HepG2 (cell line): ENCODE measurements around the gene GNA12. TPM values are rescaled to one million over a fixed set of nuclear protein-coding genes. Genes with fewer than 3 reads are reported as not detected.

ENCODE experiments used
- ATM ChIP-seq: fragments of 450-650 bp; IDR thresholded peaks from 2 replicates; pipeline ENCODE4 v1.7.1; 2017; ENCODE audit warnings: mild to moderate bottlenecking, borderline replicate concordance
- CHCHD3 ChIP-seq: sonication (generic); formaldehyde crosslinking; IDR thresholded peaks from 2 replicates; pipeline ENCODE4 v1.8.0; 2022; ENCODE audit warnings: mild to moderate bottlenecking, missing genetic modification reagents, moderate library complexity
- DBP ChIP-seq: sonication (generic); formaldehyde crosslinking; IDR thresholded peaks from 2 replicates; pipeline ENCODE4 v1.4.0; 2020; ENCODE audit warnings: missing genetic modification reagents; ENCODE audit errors: not compliant biosample characterization
- POLR2G ChIP-seq: fragments of 200-400 bp; formaldehyde crosslinking; IDR thresholded peaks from 2 replicates; pipeline ENCODE4 v1.6.1; 2018; ENCODE audit warnings: mild to moderate bottlenecking, low read depth, low read length, moderate library complexity
- SKIL ChIP-seq: sonication (generic); formaldehyde crosslinking; IDR thresholded peaks from 2 replicates; pipeline ENCODE4 v1.8.0; 2022; ENCODE audit warnings: missing genetic modification reagents, mild to moderate bottlenecking, moderate library complexity, borderline replicate concordance
- XRCC5 ChIP-seq: fragments of 200-400 bp; formaldehyde crosslinking; optimal IDR thresholded peaks from 2 replicates; pipeline ENCODE3; 2017; ENCODE audit warnings: mild to moderate bottlenecking, low read length
- ZBTB21 ChIP-seq: sonication (generic); formaldehyde crosslinking; IDR thresholded peaks from 2 replicates; pipeline ENCODE4 v1.4.0; 2020; ENCODE audit warnings: missing genetic modification reagents
- ZNF260 ChIP-seq: sonication (generic); formaldehyde crosslinking; IDR thresholded peaks from 2 replicates; pipeline ENCODE4 v1.4.0; 2020; ENCODE audit warnings: missing genetic modification reagents, low read depth, mild to moderate bottlenecking, borderline replicate concordance
- ZNF296 ChIP-seq: sonication (generic); formaldehyde crosslinking; conservative IDR thresholded peaks from 2 replicates; pipeline ENCODE4 v1.5.0; 2020; ENCODE audit warnings: mild to moderate bottlenecking, missing genetic modification reagents
- ZNF407 ChIP-seq: sonication (generic); formaldehyde crosslinking; IDR thresholded peaks from one replicate; pipeline ENCODE4 v1.5.1; 2020; ENCODE audit warnings: mild to moderate bottlenecking, missing genetic modification reagents; ENCODE audit errors: not compliant biosample characterization
- ZNF558 ChIP-seq: sonication (generic); formaldehyde crosslinking; IDR thresholded peaks from 2 replicates; pipeline ENCODE4 v1.9.0; 2022; ENCODE audit warnings: mild to moderate bottlenecking, missing genetic modification reagents, borderline replicate concordance
- polyA plus RNA-seq, 8 experiments: library from polyadenylated mRNA; depleted of rRNA in 3 of 8; stranded (reverse) in 7 of 8; unstranded in 1 of 8; fragments of >200 nt; fragmentation: Illumina TruSeq in 4 of 8; extraction: Trizol in 4 of 8; gene quantifications; 2 replicates each; pipeline versions ENCODE4 v1.2.1 to v1.2.3, GENCODE V29; 2011 to 2016; ENCODE audit warnings: low read depth in 4 of 8, missing spikeins in 1 of 8, mixed read lengths in 1 of 8; ENCODE audit not compliant: insufficient read depth in 1 of 8
- total RNA-seq, 5 experiments: library from RNA; depleted of rRNA; stranded (reverse); fragments of >200 nt; fragmentation: Illumina TruSeq; extraction: Trizol; gene quantifications; 2 replicates each; pipeline ENCODE4 v1.2.3, GENCODE V29; 2016; ENCODE audit warnings: low read depth in 1 of 5
- TF ChIP-seq, protein P1 (sequence below): IDR thresholded peaks from 2 replicates; pipeline ENCODE4 v1.6.1; 2016; ENCODE audit warnings: low read depth
- TF ChIP-seq, protein P2 (sequence below): sonication (generic); formaldehyde crosslinking; IDR thresholded peaks from 2 replicates; pipeline ENCODE4 v1.4.0; 2020; ENCODE audit warnings: mild to moderate bottlenecking, missing genetic modification reagents

Gene GNA12
- total and polyA plus RNA-seq, 2 of the 13 experiments (the other 11 are each of a cell fraction or from before 2014, with no cell fraction given) = 16.2 to 50.9 TPM

DNA sequence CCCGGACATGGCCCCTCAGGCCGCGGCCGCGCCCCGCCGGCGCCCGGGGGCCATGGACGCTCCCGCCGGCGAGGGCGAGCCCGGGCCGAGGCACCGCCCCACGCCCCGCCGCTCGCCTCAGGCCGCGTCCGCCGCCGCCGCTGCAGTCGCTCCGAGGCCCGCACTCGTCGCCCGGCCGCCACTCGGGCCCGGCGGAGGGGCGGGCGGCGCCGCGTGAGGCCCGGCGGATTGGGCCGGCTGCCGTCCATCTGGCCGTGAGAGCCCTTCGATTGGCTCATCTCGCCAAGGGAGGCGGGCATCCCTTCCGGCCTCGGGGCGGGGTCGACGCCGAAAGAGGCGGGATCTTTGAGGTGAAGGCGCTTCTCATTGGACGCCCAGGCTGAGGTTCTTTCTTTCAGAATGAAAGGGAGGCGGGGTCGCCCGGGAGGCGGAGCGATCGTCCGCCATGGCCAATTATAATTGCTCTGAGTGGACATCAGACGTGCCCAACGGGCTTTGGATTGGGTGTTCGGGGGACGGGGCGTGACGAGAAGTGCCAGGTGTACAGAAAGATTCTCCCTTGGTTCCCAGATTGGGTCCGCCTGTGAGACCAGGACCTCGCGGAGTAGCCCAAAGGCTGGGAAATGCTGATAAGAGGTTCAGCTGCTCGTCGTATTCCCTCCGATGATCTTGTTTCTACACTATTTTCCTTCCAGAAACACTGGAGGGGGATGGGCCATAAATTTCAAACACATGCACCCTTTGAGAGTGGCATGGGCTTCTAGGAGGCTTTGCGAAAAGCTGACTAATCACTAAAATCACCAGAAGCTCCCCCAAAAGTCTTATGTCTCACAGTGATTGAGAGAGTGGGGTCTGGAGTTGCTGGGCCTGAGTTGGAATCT is at the start of gene GNA12 (continued):
- peak; percentile 93 for TF ChIP-seq POLR2G
- TF ChIP-seq, protein P1, sequence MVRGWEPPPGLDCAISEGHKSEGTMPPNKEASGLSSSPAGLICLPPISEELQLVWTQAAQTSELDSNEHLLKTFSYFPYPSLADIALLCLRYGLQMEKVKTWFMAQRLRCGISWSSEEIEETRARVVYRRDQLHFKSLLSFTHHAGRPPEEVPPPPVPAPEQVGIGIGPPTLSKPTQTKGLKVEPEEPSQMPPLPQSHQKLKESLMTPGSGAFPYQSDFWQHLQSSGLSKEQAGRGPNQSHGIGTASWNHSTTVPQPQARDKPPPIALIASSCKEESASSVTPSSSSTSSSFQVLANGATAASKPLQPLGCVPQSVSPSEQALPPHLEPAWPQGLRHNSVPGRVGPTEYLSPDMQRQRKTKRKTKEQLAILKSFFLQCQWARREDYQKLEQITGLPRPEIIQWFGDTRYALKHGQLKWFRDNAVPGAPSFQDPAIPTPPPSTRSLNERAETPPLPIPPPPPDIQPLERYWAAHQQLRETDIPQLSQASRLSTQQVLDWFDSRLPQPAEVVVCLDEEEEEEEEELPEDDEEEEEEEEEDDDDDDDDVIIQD = no peak
- TF ChIP-seq CHCHD3 (CRISPR knock-in tag) = no peak
- no peak for TF ChIP-seq ZNF407 (CRISPR knock-in tag)
- no peak for TF ChIP-seq DBP
- TF ChIP-seq XRCC5 = peak; percentile 33
- TF ChIP-seq SKIL (CRISPR knock-in tag) = no peak
- no peak for TF ChIP-seq ZNF260
- TF ChIP-seq ZNF296 (CRISPR knock-in tag) = no peak
- TF ChIP-seq ATM = no peak
- TF ChIP-seq ZBTB21 (CRISPR knock-in tag) = no peak
- no peak for TF ChIP-seq ZNF558 (CRISPR knock-in tag)
- TF ChIP-seq, protein P2, sequence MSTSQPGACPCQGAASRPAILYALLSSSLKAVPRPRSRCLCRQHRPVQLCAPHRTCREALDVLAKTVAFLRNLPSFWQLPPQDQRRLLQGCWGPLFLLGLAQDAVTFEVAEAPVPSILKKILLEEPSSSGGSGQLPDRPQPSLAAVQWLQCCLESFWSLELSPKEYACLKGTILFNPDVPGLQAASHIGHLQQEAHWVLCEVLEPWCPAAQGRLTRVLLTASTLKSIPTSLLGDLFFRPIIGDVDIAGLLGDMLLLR = no peak
